H1 (cell line): ENCODE data around the gene ATP9B. TPM values are rescaled to one million over a fixed set of nuclear protein-coding genes. Genes with fewer than 3 reads are reported as not detected.

Experiments
- BCL11A ChIP-seq, 2 experiments: IDR thresholded peaks; one replicate each; pipeline ENCODE4 v1.6.1; 2011; ENCODE audit warnings: low read depth in 2 of 2, low read length in 2 of 2, mild to moderate bottlenecking in 2 of 2
- POLR2A ChIP-seq, 2 experiments: IDR thresholded peaks; 1 replicate in 1 of 2; 2 replicates in 1 of 2; pipeline ENCODE4 v1.6.1; 2011; ENCODE audit warnings: low read depth in 2 of 2, low read length in 2 of 2, mild to moderate bottlenecking in 2 of 2; ENCODE audit errors: control extremely low read depth in 1 of 2
- SIX5 ChIP-seq: IDR thresholded peaks from 2 replicates; pipeline ENCODE4 v1.6.1; 2011; ENCODE audit warnings: mild to moderate bottlenecking, low read depth, low read length
- SRF ChIP-seq: IDR thresholded peaks from 2 replicates; pipeline ENCODE4 v1.6.1; 2011; ENCODE audit warnings: mild to moderate bottlenecking, low read depth, low read length, moderate library complexity
- polyA plus RNA-seq, 7 experiments: library from polyadenylated mRNA; depleted of rRNA in 3 of 7; stranded (reverse) in 5 of 7; unstranded in 2 of 7; fragments of >200 nt in 5 of 7; fragments of 200-250 nt in 2 of 7; gene quantifications; 1 replicate in 5 of 7; 2 replicates in 1 of 7; 4 replicates in 1 of 7; pipeline versions ENCODE4 v1.2.1 to v1.2.3, GENCODE V29; 2011 to 2013; ENCODE audit warnings: missing spikeins in 2 of 7, mixed read lengths in 2 of 7
- total RNA-seq: library from RNA; stranded (reverse); fragmentation: NEBNext Ultra II Directional; extraction: Animal tissue kit (Norgen Biotek cat#: 25700); gene quantifications from 2 replicates; pipeline ENCODE4 v1.2.1, GENCODE V29; 2021

ATP9B gene
- total and polyA plus RNA-seq, 2 of the 8 experiments (the other 6 are each of a cell fraction or from before 2014, with no cell fraction given), result 15.1 to 21.7 TPM

- TF ChIP-seq SRF (no peak), SIX5 (no peak), POLR2A (IDR thresholded peaks at IDR 0.05; ENCODE audit: control extremely low read depth in 1 of 2, low read depth in 2 of 2, low read length in 2 of 2) (no peak), BCL11A (IDR thresholded peaks at IDR 0.05; ENCODE audit: low read depth in 2 of 2, low read length in 2 of 2) (no peak)
Observed at GRCh38 chr18:79385708-79386341, 316.6 kb downstream of the ATP9B start (continued).
